ENCODE data around the gene KRTAP10-2.
"Not testable (repeated sequence)": the region's sequence is repeated elsewhere in the genome, so short reads cannot be mapped to it uniquely, and the experiment has no call there.

Gene KRTAP10-2

GRCh38 chr21:44582055-44582454, 30.8 kb upstream of the KRTAP10-2 start:
- no peak for DNase-seq

- no peak for DNase-seq
Measured at GRCh38 chr21:44581158-44581557, 29.9 kb upstream of the KRTAP10-2 start.

- not testable (repeated sequence) for DNase-seq
Measured at GRCh38 chr21:44580231-44580821, 29.0 kb upstream of the KRTAP10-2 start, which contains the start of gene KRTAP10-5. Gene KRTAP10-5 (minus strand): TSS chr21:44580604. CDS start chr21:44580578, 26 bp downstream.

- DNase-seq = no peak
Measured at GRCh38 chr21:44579833-44580144, 28.5 kb upstream of the KRTAP10-2 start.

DNA sequence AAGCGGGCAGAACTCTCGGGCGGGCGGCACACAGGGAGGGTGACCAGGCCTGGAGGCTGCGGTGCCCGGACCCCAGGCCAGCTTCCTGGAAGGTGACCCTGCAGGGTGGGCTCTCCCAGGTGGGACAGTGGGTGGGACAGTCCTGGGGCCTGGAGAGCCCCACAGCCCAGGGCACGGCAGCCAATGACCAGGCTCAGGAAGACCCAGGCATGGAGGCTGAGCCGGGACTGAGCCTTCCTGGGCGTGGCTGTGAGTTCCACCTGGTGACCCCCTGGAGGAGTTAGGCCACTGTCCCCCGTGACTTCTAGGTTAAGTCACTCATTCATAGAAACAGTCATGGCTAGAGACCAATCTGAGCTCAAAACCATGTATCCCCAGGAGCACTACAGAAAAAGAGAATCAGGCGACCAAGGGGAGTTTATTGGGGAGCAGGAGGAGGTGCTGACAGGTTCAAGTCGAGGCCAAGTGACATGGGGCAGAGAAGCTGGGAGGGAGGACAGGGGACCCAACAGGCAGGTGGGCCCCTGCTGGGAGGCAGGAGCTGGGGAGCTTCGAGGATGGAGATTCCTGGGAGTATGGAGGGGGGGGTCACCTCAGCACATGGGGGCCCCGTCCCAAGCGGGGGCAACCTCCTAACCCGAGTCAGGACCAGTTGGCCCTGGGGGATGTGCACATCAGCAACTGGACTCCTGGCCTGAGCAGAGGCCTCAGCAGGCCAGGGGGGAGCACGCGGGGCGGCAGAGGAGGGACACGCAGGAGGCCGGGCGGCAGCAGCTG, 27.9 kb upstream of the KRTAP10-2 start:
- no peak for DNase-seq

DNA sequence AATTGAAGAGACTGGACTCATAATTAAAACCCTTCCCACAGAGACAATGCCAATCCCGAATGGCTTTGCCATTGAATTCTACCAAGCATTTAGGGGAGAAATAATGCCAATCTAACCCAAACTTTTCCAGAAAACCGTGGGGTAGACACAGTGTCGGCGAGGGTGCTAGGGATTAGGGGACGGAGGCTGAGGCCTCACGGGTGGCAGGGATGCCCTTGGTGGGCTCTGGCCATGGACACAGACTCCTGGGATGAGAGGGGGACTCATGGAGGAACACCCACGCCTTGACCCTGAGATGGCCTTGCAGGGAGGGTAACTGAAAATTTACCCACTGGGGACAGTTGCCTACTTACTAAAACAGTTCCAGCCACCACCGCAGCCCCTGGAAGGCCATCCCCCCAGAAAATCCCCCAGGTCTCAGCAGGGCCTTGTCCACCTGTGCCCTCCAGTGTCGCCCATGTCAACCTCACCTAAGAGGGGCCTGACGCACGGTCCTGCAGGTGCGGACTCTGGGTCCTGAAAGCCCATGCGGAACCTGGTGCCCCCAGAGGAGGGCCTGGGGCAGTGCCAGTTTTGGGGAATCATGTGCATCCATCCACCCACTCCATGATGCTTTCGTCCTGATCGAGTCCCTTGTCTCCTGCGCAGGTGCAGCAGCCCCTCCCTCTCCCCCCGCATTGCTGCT, 27.2 kb upstream of the KRTAP10-2 start:
- DNase-seq = no peak

GRCh38 chr21:44576025-44576420, 24.7 kb upstream of the KRTAP10-2 start:
- DNase-seq = no peak

GRCh38 chr21:44575307-44576024, 24.2 kb upstream of the KRTAP10-2 start:
- DNase-seq = no peak

- no peak for DNase-seq
Measured at GRCh38 chr21:44574457-44575306, 23.4 kb upstream of the KRTAP10-2 start.

DNA sequence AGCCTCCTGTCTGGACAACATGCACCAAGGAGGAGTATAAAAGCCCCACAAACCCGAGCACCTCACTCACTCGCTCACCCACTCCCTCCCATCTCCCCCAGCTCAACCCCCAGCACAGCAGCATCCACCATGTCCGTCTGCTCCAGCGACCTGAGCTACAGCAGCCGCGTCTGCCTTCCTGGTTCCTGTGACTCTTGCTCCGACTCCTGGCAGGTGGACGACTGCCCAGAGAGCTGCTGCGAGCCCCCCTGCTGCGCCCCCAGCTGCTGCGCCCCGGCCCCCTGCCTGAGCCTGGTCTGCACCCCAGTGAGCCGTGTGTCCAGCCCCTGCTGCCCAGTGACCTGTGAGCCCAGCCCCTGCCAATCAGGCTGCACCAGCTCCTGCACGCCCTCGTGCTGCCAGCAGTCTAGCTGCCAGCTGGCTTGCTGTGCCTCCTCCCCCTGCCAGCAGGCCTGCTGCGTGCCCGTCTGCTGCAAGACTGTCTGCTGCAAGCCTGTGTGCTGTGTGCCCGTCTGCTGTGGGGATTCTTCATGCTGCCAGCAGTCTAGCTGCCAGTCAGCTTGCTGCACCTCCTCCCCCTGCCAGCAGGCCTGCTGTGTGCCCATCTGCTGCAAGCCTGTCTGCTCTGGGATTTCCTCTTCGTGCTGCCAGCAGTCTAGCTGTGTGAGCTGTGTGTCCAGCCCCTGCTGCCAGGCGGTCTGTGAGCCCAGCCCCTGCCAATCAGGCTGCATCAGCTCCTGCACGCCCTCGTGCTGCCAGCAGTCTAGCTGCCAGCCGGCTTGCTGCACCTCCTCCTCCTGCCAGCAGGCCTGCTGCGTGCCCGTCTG, 22.5 kb upstream of the KRTAP10-2 start, which contains the start of gene KRTAP10-4:
KRTAP10-4 (plus strand) TSS at position 100 of the 827 bp plus-strand sequence; CDS start at position 130, 30 bp downstream.
- DNase-seq = not testable (repeated sequence)

GRCh38 chr21:44572959-44573583, 21.8 kb upstream of the KRTAP10-2 start:
- no peak for DNase-seq

DNA sequence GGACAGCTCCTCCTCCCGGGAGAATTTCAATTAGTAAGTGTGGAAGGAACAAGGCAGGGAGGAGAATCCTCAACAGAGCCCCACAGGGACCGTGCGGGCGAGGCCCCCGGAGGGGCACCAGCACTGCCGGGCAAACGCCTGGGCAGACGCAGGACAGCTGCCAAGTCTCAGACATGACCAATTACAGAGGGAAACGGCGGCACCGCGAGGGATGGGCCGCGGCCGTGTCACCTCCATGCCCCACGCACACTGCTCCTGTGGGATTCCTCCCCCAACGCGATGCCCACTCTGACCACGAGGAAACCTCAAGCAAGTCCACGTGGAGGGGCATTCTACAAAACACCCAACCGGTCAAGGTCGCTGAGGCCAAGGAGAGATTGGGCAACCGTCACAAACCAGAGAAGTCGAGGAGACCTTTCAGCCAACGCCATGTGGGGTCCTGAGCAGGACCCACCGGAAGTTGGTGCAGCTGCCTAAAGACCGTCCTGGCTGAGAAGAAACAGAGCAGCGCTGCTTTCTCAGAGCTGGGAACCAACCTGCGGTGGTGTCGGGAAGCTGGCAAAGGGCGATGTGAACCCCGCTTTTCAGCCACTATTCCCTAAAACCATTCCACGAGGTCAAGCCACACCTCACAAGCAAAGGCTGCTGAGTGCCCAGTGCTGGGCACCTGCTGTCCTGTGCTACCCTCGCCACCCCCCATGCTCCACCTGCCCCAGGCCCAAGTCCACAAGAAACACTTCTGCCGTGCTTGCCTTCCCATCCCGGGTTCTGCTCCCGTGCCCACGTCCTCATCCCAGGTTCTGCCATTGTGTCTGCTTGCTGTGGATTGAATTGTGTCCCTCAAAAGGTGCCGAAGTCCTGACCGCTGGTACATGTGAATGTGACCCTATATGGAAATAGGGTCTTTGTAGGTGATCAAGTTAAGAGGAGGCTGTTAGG, 20.8 kb upstream of the KRTAP10-2 start:
- DNase-seq = no peak

DNA sequence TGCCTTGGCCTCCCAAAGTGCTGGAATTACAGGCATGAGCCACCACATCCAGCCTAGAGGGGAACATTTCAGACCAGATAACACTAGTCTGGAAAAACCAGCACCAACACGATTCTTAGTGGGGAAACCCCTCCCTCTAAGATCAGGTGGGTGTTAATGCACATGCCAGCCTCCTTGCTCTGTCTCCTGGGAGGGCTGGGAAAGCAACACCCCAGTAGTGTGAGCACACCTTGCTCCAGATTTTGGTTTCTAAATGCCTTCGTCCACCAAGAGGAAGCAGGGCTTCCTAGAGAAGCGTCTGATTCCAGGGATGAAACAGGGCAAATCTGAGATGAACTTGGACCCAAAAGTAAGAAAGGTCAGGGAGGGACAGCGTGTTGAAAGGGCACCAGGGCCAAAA, 20.0 kb upstream of the KRTAP10-2 start:
- no peak for DNase-seq

- no peak for DNase-seq
Measured at GRCh38 chr21:44569861-44570517, 18.7 kb upstream of the KRTAP10-2 start.

GRCh38 chr21:44568667-44569556, 17.6 kb upstream of the KRTAP10-2 start:
- DNase-seq = no peak

DNA sequence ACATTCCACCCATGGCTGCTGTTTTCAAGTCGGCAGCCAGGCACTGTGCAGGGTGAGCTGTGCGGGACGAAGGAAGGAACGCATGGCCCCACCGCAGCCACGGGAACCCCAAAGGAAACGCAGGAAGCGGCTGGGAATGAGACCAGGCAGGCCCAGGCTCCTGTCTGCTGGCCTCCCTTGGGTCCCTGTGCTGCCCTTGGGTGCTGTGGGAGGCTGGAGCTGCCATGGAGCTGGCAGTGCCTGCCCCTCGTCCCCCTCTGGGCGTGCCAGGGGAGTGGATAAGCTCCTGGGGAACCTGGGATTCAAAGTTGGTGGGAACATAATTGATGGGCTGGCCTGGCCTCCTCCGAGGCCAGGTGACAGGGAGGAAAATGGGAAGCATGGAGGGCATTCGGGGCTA, 17.0 kb upstream of the KRTAP10-2 start:
- DNase-seq = no peak

- DNase-seq = no peak
Measured at GRCh38 chr21:44567481-44568171, 16.3 kb upstream of the KRTAP10-2 start.
